HCT116 (cell line): Measurements from ENCODE around the gene PSKH1. TPM values are rescaled to one million over a fixed set of nuclear protein-coding genes. Genes with fewer than 3 reads are reported as not detected.

Experiments
- ATAC-seq: fragments of 200-7000 bp; cut with Tn5 transposase; 2 replicates; pipeline ENCODE4 v1.9.1; 2020; ENCODE audit warnings: mild to moderate bottlenecking, moderate library complexity
- BruUV-seq: library from RNA; stranded (reverse); fragments of 400-500 nt; replicated peaks from 2 replicates; lab custom pipeline; 2021; lab: Mats Ljungman, UMichigan
- CTCF ChIA-PET: fragments of 300-600 bp; sonication (Branson Sonifier 250); formaldehyde crosslinking; loops from one replicate; lab custom pipeline; 2021; ENCODE audit warnings: antibody characterized with exemption; lab: Charles Lee
- POLR2A ChIA-PET: fragments of 300-600, 350-600 bp; sonication (Branson Sonifier 250); formaldehyde crosslinking; loops from one replicate; lab custom pipeline; 2021; ENCODE audit warnings: antibody characterized with exemption; lab: Charles Lee
- RAD21 ChIA-PET, 2 experiments: fragments of 300-600 bp; sonication (Branson Sonifier 250); formaldehyde crosslinking; loops; one replicate each; lab custom pipeline; 2023; ENCODE audit warnings: low total read pairs in 2 of 2; ENCODE audit not compliant: uncharacterized antibody in 2 of 2, unreplicated experiment in 2 of 2, low non-redundant PET in 1 of 2; lab: Charles Lee
- DNase-seq: peaks from one replicate; pipeline ENCODE4 v3.0.0-alpha.2; 2010; ENCODE audit warnings: low read depth, low spot score
- H2AFZ ChIP-seq: fragments of 200-600 bp; shearing (Covaris generic), sonication (generic); 2 replicates; pipeline ENCODE4 v1.6.1; 2017; ENCODE audit warnings: low read depth, mixed run types, mixed read lengths, antibody characterized with exemption, low read length; ENCODE audit not compliant: poor library complexity, severe bottlenecking
- H3K27ac ChIP-seq: 2 replicates; pipeline ENCODE4 v1.5.1; 2012; ENCODE audit warnings: low read depth, low read length
- H3K27me3 ChIP-seq: fragments of 200-600 bp; sonication (generic); 2 replicates; pipeline ENCODE4 v1.6.1; 2016; ENCODE audit warnings: mixed run types, low read length, mixed read lengths; ENCODE audit not compliant: insufficient read depth
- H3K36me3 ChIP-seq, 2 experiments: fragments of 200-500 bp in 1 of 2; fragments of 200-600 bp in 1 of 2; sonication (Bioruptor generic) in 1 of 2; sonication (generic) in 1 of 2; 2 replicates each; pipeline versions ENCODE4 v1.5.1 to v1.6.1; 2014 to 2016; ENCODE audit warnings: low read length in 2 of 2, inconsistent platforms in 1 of 2, mixed read lengths in 1 of 2, mixed run types in 1 of 2; ENCODE audit not compliant: insufficient read depth in 2 of 2, control insufficient read depth in 1 of 2
- H3K4me1 ChIP-seq, 2 experiments: fragments of 200-600 bp in 1 of 2; sonication (generic) in 1 of 2; 2 replicates each; pipeline versions ENCODE4 v1.5.1 to v1.6.1; 2012 to 2017; ENCODE audit warnings: low read length in 2 of 2, inconsistent platforms in 1 of 2, mild to moderate bottlenecking in 1 of 2, mixed read lengths in 1 of 2, mixed run types in 1 of 2, moderate library complexity in 1 of 2; ENCODE audit not compliant: insufficient read depth in 2 of 2, control insufficient read depth in 1 of 2
- H3K4me2 ChIP-seq: fragments of 200-600 bp; sonication (generic); 2 replicates; pipeline ENCODE4 v1.6.1; 2017; ENCODE audit warnings: mixed run types, low read length, mixed read lengths
- H3K4me3 ChIP-seq, 2 experiments: fragments of 200-600 bp in 1 of 2; sonication (generic) in 1 of 2; replicated peaks in 1 of 2; 2 replicates each; pipeline ENCODE4 v1.5.1; 2011 to 2016; ENCODE audit warnings: low read length in 2 of 2, control low read depth in 1 of 2, low read depth in 1 of 2, mild to moderate bottlenecking in 1 of 2, mixed read lengths in 1 of 2, mixed run types in 1 of 2
- H3K79me2 ChIP-seq: fragments of 200-600 bp; sonication (generic); 2 replicates; pipeline ENCODE4 v1.6.1; 2017; ENCODE audit warnings: mild to moderate bottlenecking, mixed run types, low read length, moderate library complexity, mixed read lengths; ENCODE audit not compliant: insufficient read depth
- H3K9ac ChIP-seq: fragments of 200-600 bp; sonication (generic); 2 replicates; pipeline ENCODE4 v1.6.1; 2016; ENCODE audit warnings: low read length, mixed read lengths
- H3K9me2 ChIP-seq: fragments of 200-600 bp; sonication (generic), shearing (Covaris generic); 2 replicates; pipeline ENCODE4 v1.6.1; 2017; ENCODE audit warnings: mixed run types, mild to moderate bottlenecking, moderate library complexity; ENCODE audit not compliant: insufficient read depth
- H3K9me3 ChIP-seq, 2 experiments: fragments of 200-500 bp in 1 of 2; fragments of 200-600 bp in 1 of 2; sonication (Bioruptor generic) in 1 of 2; sonication (generic) in 1 of 2; 2 replicates each; pipeline ENCODE4 v1.6.1; 2014 to 2017; ENCODE audit warnings: low read length in 2 of 2, mixed read lengths in 2 of 2, inconsistent platforms in 1 of 2, low read depth in 1 of 2, mild to moderate bottlenecking in 1 of 2, mixed run types in 1 of 2, moderate library complexity in 1 of 2; ENCODE audit not compliant: control insufficient read depth in 1 of 2, insufficient read depth in 1 of 2
- H4K20me1 ChIP-seq: fragments of 200-600 bp; sonication (generic), shearing (Covaris generic); 2 replicates; pipeline ENCODE4 v1.6.1; 2017; ENCODE audit warnings: mixed run types, mild to moderate bottlenecking, moderate library complexity; ENCODE audit not compliant: insufficient read depth
- CBX3 ChIP-seq: IDR thresholded peaks from 2 replicates; pipeline ENCODE4 v1.6.1; 2012; ENCODE audit warnings: low read depth
- CTCF ChIP-seq, 3 experiments: fragments of 200-600 bp in 1 of 3; sonication (generic) in 1 of 3; IDR thresholded peaks in 2 of 3; conservative IDR thresholded peaks in 1 of 3; 2 replicates each; pipeline ENCODE4 v1.5.1; 2012 to 2017; ENCODE audit warnings: low read depth in 2 of 3, low read length in 2 of 3, antibody characterized with exemption in 1 of 3, borderline replicate concordance in 1 of 3, control low read depth in 1 of 3, mild to moderate bottlenecking in 1 of 3, mixed read lengths in 1 of 3, mixed run types in 1 of 3, moderate library complexity in 1 of 3; ENCODE audit not compliant: insufficient read depth in 1 of 3
- ELF1 ChIP-seq: IDR thresholded peaks from 2 replicates; pipeline ENCODE4 v1.6.1; 2012; ENCODE audit warnings: low read depth, borderline replicate concordance
- EZH2phosphoT487 ChIP-seq: fragments of 200-600 bp; IDR thresholded peaks from 2 replicates; pipeline ENCODE4 v1.6.1; 2018; ENCODE audit warnings: antibody characterized with exemption, borderline replicate concordance
- FOSL1 ChIP-seq: IDR thresholded peaks from 2 replicates; pipeline ENCODE4 v1.6.1; 2012; ENCODE audit warnings: low read depth
- POLR2A ChIP-seq: IDR thresholded peaks from 2 replicates; pipeline ENCODE4 v1.7.0; 2011; ENCODE audit warnings: borderline replicate concordance; ENCODE audit not compliant: insufficient read depth, insufficient read length; ENCODE audit errors: extremely low read depth
- POLR2AphosphoS5 ChIP-seq: IDR thresholded peaks from 2 replicates; pipeline ENCODE4 v1.6.1; 2011; ENCODE audit warnings: mild to moderate bottlenecking, low read depth, low read length, moderate library complexity
- RAD21 ChIP-seq: IDR thresholded peaks from 2 replicates; pipeline ENCODE4 v1.6.1; 2012; ENCODE audit warnings: low read depth, mild to moderate bottlenecking
- REST ChIP-seq: IDR thresholded peaks from 2 replicates; pipeline ENCODE4 v1.6.1; 2012; ENCODE audit warnings: low read depth
- SP1 ChIP-seq: IDR thresholded peaks from 2 replicates; pipeline ENCODE4 v1.6.1; 2012; ENCODE audit warnings: low read depth
- SRF ChIP-seq: IDR thresholded peaks from 2 replicates; pipeline ENCODE4 v1.6.1; 2012; ENCODE audit warnings: low read depth
- TCF7L2 ChIP-seq: IDR thresholded peaks from 2 replicates; pipeline ENCODE4 v1.7.0; 2011; ENCODE audit warnings: borderline replicate concordance, inconsistent platforms; ENCODE audit not compliant: insufficient read depth, insufficient read length; ENCODE audit errors: extremely low read depth
- intact Hi-C: fragments of 100-400 bp; cut with micrococcal nuclease; formaldehyde crosslinking; loops from 2 replicates; pipeline ENCODE4 v1.10.0; 2022
- total RNA-seq: library from RNA; stranded (reverse); gene quantifications from one replicate; pipeline ENCODE4 v1.2.1, GENCODE V29; 2021; ENCODE audit not compliant: unreplicated experiment

Gene PSKH1
- total RNA-seq, 1 experiment from 2014 or later, result 16.2 TPM

GRCh38 chr16:67966549-67967182 lies 73.6 kb downstream of the PSKH1 start:
- Histone ChIP-seq H3K36me3 (peaks cover 0 to 2% of the 10 kb centered on the region in 2 experiments; a peak in 1 of 4 replicates), H3K4me1 (peaks cover 21 to 26% of the 10 kb centered on the region in 2 experiments), H3K4me3 (peak overlapping the region; percentile 86), H3K27ac (peak overlapping the region; percentile 87), H3K9ac (peak overlapping the region; percentile 92), H3K27me3 (no peaks in the 10 kb centered on the region), H3K9me2 (no peaks in the 10 kb centered on the region), H3K4me2 (peak overlapping the region; percentile 87), H2AFZ (no peak overlapping the region), H3K9me3 (no peaks in the 10 kb centered on the region), H3K79me2 (peaks cover 32% of the 10 kb centered on the region), H4K20me1 (no peaks in the 10 kb centered on the region)
- no TSS peak for BruUV-seq
- intact Hi-C loops, result no loop called here
- ChIA-PET RAD21 (no interaction called here), POLR2A (no interaction called here), CTCF (interaction anchor here (0.7 kb wide), 1 partner anchor 24 kb away, joined by 4 read pairs; no protein-coding TSS in a partner anchor)
- DNase-seq (peak; percentile 24), ATAC-seq (peak; percentile 60)
- TF ChIP-seq SP1 (no peak), EZH2phosphoT487 (no peak), POLR2AphosphoS5 (no peak), FOSL1 (no peak), POLR2A (no peak), ELF1 (no peak), TCF7L2 (no peak), SRF (no peak)

GRCh38 chr16:67967183-67967957 lies 74.3 kb downstream of the PSKH1 start:
- peak overlapping the region; percentile 92 for H3K9ac ChIP-seq
- peaks cover 32% of the 10 kb centered on the region for H3K79me2 ChIP-seq
- no peak for TF ChIP-seq REST
- no peak for TF ChIP-seq RAD21
- no peak for TF ChIP-seq POLR2AphosphoS5
- no peak for TF ChIP-seq CBX3
- TF ChIP-seq CTCF (IDR thresholded peaks at IDR 0.05 in 2 of 3, conservative IDR thresholded peaks at IDR 0.05 in 1 of 3; ENCODE audit: borderline replicate concordance in 1 of 3, insufficient read depth in 1 of 3, low read depth in 2 of 3, low read length in 2 of 3), result no peak
- no peaks in the 10 kb centered on the region for H3K27me3 ChIP-seq
- H3K4me3 ChIP-seq, result peak overlapping the region; percentile 86
- H3K27ac ChIP-seq, result peak overlapping the region; percentile 87
- no peaks in the 10 kb centered on the region for H3K9me2 ChIP-seq
- RAD21 ChIA-PET, result no interaction called here
- H3K36me3 ChIP-seq, result peaks cover 0 to 2% of the 10 kb centered on the region in 2 experiments; a peak in 1 of 4 replicates
- CTCF ChIA-PET, result interaction anchor here (0.7 kb wide), 1 partner anchor 25 kb away, joined by 4 read pairs; no protein-coding TSS in a partner anchor
- ATAC-seq, result no peak
- H2AFZ ChIP-seq, result no peak overlapping the region
- POLR2A ChIA-PET, result no interaction called here
- no peaks in the 10 kb centered on the region for H4K20me1 ChIP-seq
- intact Hi-C loops, result no loop called here
- peaks cover 21 to 26% of the 10 kb centered on the region in 2 experiments for H3K4me1 ChIP-seq
- H3K4me2 ChIP-seq, result peak overlapping the region; percentile 87
- DNase-seq, result no peak
- H3K9me3 ChIP-seq, result no peaks in the 10 kb centered on the region
- BruUV-seq, result TSS peak; percentile 68
